SK-N-MC (cell line): Measurements from ENCODE around the gene CAMK2A.

ENCODE experiments used
- EZH2 ChIP-seq: fragments of 200-600 bp; sonication (generic); IDR thresholded peaks from one replicate; pipeline ENCODE4 v1.6.1; 2017; ENCODE audit warnings: antibody characterized with exemption
- POLR2AphosphoS5 ChIP-seq: IDR thresholded peaks from 2 replicates; pipeline ENCODE4 v1.6.1; 2012; ENCODE audit warnings: mild to moderate bottlenecking, low read depth, low read length, borderline replicate concordance

GRCh38 chr5:150197476-150197875 is 92.1 kb downstream of the CAMK2A start:
- TF ChIP-seq POLR2AphosphoS5 (no peak), EZH2 (no peak)
